ENCODE data around the gene HSPA12B. TPM values are rescaled to one million over a fixed set of nuclear protein-coding genes. Genes with fewer than 3 reads are reported as not detected.

HSPA12B gene
- total RNA-seq, 1 experiment from 2014 or later = 0.21 TPM

DNA sequence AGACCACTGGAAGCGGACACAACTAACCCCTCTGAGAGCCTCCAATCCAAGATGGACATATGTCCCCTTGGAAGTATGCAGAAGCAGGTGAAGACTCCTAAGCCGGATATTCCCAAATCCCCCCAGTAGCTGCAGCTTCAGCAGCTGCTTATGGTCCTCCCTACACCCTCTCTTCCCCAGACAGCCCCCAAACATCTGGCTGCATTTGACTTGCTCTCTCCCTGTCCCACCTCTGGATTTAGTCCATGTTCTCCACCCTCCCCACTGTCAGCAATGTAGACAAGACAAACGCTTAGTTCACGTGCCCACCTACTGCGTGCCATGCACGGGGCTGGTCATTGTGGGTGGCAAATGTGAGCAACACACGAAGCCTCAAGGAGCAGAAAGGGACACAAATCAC, 46.1 kb upstream of the HSPA12B start:
- no peak for ATAC-seq
- Histone ChIP-seq H3K27me3 (ENCODE audit: control insufficient read depth, insufficient read depth, low read length) (no peaks in the 10 kb centered on the region), H3K4me1 (ENCODE audit: control insufficient read depth, insufficient read depth, low read length) (no peaks in the 10 kb centered on the region; the same call in 1 of the 2 replicates), H3K36me3 (ENCODE audit: control insufficient read depth, insufficient read depth, low read length) (no peaks in the 10 kb centered on the region), H3K27ac (ENCODE audit: low read length) (no peak overlapping the region), H3K4me3 (ENCODE audit: low read depth in 2 of 2, low read length in 2 of 2) (no peak overlapping the region), H3K9me3 (ENCODE audit: control insufficient read depth, insufficient read depth, low read depth, low read length) (no peaks in the 10 kb centered on the region)
- ChIA-PET POLR2A (no interaction called here), CTCF (no interaction called here)
- no TSS peak for BruUV-seq (replicated peaks)
- in situ Hi-C loops (cut with HindIII; ENCODE audit: low pct_unique_long_range_greater_than_20kb, low sequenced_read_pairs) = no loop called here
- intact Hi-C loops (cut with micrococcal nuclease; ENCODE audit: unreplicated experiment) = no loop called here
- TF ChIP-seq, protein P1, sequence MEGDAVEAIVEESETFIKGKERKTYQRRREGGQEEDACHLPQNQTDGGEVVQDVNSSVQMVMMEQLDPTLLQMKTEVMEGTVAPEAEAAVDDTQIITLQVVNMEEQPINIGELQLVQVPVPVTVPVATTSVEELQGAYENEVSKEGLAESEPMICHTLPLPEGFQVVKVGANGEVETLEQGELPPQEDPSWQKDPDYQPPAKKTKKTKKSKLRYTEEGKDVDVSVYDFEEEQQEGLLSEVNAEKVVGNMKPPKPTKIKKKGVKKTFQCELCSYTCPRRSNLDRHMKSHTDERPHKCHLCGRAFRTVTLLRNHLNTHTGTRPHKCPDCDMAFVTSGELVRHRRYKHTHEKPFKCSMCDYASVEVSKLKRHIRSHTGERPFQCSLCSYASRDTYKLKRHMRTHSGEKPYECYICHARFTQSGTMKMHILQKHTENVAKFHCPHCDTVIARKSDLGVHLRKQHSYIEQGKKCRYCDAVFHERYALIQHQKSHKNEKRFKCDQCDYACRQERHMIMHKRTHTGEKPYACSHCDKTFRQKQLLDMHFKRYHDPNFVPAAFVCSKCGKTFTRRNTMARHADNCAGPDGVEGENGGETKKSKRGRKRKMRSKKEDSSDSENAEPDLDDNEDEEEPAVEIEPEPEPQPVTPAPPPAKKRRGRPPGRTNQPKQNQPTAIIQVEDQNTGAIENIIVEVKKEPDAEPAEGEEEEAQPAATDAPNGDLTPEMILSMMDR (IDR thresholded peaks at IDR 0.05) = no peak
- TF ChIP-seq, protein P2, sequence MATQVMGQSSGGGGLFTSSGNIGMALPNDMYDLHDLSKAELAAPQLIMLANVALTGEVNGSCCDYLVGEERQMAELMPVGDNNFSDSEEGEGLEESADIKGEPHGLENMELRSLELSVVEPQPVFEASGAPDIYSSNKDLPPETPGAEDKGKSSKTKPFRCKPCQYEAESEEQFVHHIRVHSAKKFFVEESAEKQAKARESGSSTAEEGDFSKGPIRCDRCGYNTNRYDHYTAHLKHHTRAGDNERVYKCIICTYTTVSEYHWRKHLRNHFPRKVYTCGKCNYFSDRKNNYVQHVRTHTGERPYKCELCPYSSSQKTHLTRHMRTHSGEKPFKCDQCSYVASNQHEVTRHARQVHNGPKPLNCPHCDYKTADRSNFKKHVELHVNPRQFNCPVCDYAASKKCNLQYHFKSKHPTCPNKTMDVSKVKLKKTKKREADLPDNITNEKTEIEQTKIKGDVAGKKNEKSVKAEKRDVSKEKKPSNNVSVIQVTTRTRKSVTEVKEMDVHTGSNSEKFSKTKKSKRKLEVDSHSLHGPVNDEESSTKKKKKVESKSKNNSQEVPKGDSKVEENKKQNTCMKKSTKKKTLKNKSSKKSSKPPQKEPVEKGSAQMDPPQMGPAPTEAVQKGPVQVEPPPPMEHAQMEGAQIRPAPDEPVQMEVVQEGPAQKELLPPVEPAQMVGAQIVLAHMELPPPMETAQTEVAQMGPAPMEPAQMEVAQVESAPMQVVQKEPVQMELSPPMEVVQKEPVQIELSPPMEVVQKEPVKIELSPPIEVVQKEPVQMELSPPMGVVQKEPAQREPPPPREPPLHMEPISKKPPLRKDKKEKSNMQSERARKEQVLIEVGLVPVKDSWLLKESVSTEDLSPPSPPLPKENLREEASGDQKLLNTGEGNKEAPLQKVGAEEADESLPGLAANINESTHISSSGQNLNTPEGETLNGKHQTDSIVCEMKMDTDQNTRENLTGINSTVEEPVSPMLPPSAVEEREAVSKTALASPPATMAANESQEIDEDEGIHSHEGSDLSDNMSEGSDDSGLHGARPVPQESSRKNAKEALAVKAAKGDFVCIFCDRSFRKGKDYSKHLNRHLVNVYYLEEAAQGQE (IDR thresholded peaks at IDR 0.05; ENCODE audit: insufficient read depth in 1 of 2, low read depth in 2 of 2, low read length in 1 of 2) = no peak
- no peak for TF ChIP-seq SIN3A (IDR thresholded peaks at IDR 0.05; ENCODE audit: borderline replicate concordance, insufficient read depth, low read depth, low read length)
- no peak for TF ChIP-seq TCF7L2 (IDR thresholded peaks at IDR 0.05; ENCODE audit: low read depth, low read length)
- no peak for TF ChIP-seq POLR2AphosphoS5 (IDR thresholded peaks at IDR 0.05; ENCODE audit: low read depth, low read length)
- DNase-seq (ENCODE audit: low read depth, low spot score) = no peak

DNA sequence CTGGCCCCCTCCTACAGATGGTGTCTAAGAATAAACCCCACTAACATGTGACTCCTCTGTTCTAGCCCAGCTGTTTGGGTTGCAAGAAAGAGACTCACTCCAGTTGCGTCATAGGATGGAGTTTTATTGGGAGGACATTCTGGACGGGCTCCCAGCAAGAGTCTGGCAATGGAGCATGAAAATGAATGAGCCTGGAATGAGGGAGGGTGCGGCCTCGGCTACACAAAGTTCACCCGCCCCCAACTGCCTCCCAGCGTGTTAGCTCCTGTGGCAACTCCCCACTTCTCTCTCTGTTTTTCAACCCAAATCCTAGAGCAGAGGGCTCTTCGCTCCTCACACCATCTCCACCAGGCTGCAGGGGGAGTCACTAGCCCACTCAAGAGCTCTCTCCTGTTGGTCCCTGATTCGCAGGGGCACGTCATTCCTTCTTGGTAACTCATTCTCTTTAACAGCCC, 45.6 kb upstream of the HSPA12B start:
- no peak overlapping the region for H3K4me3 ChIP-seq (ENCODE audit: low read depth in 2 of 2, low read length in 2 of 2)
- CTCF ChIA-PET = no interaction called here
- ATAC-seq (no peak), DNase-seq (ENCODE audit: low read depth, low spot score) (no peak)
- H3K36me3 ChIP-seq (ENCODE audit: control insufficient read depth, insufficient read depth, low read length) = no peaks in the 10 kb centered on the region
- H3K27me3 ChIP-seq (ENCODE audit: control insufficient read depth, insufficient read depth, low read length) = no peaks in the 10 kb centered on the region
- in situ Hi-C loops (cut with HindIII; ENCODE audit: low pct_unique_long_range_greater_than_20kb, low sequenced_read_pairs) = no loop called here
- no peak overlapping the region for H3K27ac ChIP-seq (ENCODE audit: low read length)
- BruUV-seq (replicated peaks) = no TSS peak
- intact Hi-C loops (cut with micrococcal nuclease; ENCODE audit: unreplicated experiment) = no loop called here
- POLR2A ChIA-PET = no interaction called here
- TF ChIP-seq, protein P2 (IDR thresholded peaks at IDR 0.05; ENCODE audit: insufficient read depth in 1 of 2, low read depth in 2 of 2, low read length in 1 of 2) = no peak
- TF ChIP-seq POLR2AphosphoS5 (IDR thresholded peaks at IDR 0.05; ENCODE audit: low read depth, low read length) (no peak), TCF7L2 (IDR thresholded peaks at IDR 0.05; ENCODE audit: low read depth, low read length) (no peak), SIN3A (IDR thresholded peaks at IDR 0.05; ENCODE audit: borderline replicate concordance, insufficient read depth, low read depth, low read length) (no peak)
- TF ChIP-seq, protein P1 (IDR thresholded peaks at IDR 0.05) = no peak
- no peaks in the 10 kb centered on the region for H3K9me3 ChIP-seq (ENCODE audit: control insufficient read depth, insufficient read depth, low read depth, low read length)
- no peaks in the 10 kb centered on the region; the same call in 1 of the 2 replicates for H3K4me1 ChIP-seq (ENCODE audit: control insufficient read depth, insufficient read depth, low read length)
